ENCODE measurements around the gene ANO6.

Gene ANO6

DNA sequence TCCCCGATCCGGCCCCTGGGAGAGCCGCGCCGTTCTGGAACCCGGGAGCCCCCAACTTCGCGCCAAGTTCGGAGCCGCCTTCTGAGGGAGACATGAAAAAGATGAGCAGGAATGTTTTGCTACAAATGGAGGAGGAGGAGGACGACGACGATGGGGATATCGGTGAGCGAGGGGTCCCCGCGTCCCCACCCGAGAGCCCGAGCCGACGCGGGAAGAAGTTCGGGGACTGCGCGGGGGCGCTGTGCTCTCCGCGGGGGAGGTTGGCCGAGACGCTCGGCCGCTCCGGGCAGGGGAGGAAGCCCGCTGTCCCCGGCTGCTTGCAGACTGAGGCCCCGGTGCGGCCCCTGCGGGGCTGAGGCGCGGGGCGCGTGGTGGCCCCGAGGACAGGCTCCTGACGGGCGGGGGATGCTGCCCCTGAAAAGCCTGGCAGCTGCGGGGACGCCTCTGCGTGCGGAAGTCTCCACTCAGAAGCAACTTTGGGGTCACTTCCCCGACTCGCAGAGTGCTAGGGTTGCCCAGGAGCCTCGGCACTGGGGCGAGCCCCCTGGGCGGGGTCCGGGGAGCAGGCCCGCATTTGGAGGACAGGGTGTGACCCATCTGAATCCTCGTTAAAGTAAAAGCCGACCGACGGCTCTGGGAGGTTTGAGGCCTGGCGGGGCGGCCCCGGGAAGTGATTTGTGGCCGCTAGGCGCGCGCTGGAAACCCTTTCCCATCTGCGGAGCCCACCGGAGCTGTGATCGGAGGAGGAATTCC, 511 bp downstream of the ANO6 start:
- H3K9me2 ChIP-seq (replicated peaks; ENCODE audit: insufficient read depth, low read length) = no peaks in the 10 kb centered on the region
- H3K4me2 ChIP-seq (ENCODE audit: low read depth, low read length) = peak overlapping the region; percentile 77; the same call in 1 of the 2 replicates
- peaks cover 58% of the 10 kb centered on the region for H3K79me2 ChIP-seq (ENCODE audit: low read length)
- H3K4me1 ChIP-seq (ENCODE audit: low read length) = peaks cover 19% of the 10 kb centered on the region
- H2AFZ ChIP-seq (ENCODE audit: low read length) = peak overlapping the region; percentile 84
- H3K36me3 ChIP-seq (replicated peaks; ENCODE audit: insufficient read depth, low read length) = no peaks in the 10 kb centered on the region
- no peaks in the 10 kb centered on the region for H3K27me3 ChIP-seq (replicated peaks; ENCODE audit: insufficient read depth, low read length)
- H3K9ac ChIP-seq (ENCODE audit: low read length) = peak overlapping the region; percentile 82
- H3K9me3 ChIP-seq (replicated peaks; ENCODE audit: insufficient read depth, low read length) = no peaks in the 10 kb centered on the region
- H3K4me3 ChIP-seq (ENCODE audit: low read length) = peak overlapping the region; percentile 81
- H3K27ac ChIP-seq (ENCODE audit: low read length) = peak overlapping the region; percentile 80
- H3F3A ChIP-seq (ENCODE audit: insufficient read depth, low read length) = peaks cover 22% of the 10 kb centered on the region
- H4K20me1 ChIP-seq (ENCODE audit: insufficient read depth, low read length) = no peaks in the 10 kb centered on the region
- no peak for TF ChIP-seq EZH2phosphoT487 (IDR thresholded peaks at IDR 0.05; ENCODE audit: low read length)
- TF ChIP-seq, protein P1, sequence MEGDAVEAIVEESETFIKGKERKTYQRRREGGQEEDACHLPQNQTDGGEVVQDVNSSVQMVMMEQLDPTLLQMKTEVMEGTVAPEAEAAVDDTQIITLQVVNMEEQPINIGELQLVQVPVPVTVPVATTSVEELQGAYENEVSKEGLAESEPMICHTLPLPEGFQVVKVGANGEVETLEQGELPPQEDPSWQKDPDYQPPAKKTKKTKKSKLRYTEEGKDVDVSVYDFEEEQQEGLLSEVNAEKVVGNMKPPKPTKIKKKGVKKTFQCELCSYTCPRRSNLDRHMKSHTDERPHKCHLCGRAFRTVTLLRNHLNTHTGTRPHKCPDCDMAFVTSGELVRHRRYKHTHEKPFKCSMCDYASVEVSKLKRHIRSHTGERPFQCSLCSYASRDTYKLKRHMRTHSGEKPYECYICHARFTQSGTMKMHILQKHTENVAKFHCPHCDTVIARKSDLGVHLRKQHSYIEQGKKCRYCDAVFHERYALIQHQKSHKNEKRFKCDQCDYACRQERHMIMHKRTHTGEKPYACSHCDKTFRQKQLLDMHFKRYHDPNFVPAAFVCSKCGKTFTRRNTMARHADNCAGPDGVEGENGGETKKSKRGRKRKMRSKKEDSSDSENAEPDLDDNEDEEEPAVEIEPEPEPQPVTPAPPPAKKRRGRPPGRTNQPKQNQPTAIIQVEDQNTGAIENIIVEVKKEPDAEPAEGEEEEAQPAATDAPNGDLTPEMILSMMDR (IDR thresholded peaks at IDR 0.05; ENCODE audit: low read length) = peak; percentile 15; the same call in 1 of the 2 replicates
- DNase-seq = peak; percentile 51

DNA sequence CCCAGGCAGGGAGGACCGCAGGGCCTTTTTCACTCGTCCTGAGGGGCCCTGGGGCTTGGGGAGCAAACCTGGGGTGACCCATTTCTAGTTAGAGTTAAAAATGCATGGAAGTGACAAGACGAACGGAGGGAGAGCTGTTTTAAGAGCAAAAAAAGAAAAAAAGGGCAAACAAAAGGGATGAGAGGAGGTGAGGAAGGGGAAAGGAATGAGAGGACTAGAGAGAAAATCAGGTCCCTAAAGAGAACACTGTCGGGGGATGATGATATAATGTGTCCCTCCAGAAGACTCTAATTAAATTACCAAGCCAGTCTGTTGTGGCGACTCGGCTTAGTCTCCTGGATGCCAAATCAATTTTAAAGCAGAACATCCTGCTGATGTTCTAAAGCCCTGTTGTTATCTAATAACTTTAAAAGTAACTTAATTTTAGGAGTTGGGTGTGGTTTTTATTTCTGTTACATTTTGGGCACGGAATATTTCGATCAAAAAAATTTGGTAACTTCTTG, 1.1 kb downstream of the ANO6 start:
- Histone ChIP-seq H3K36me3 (replicated peaks; ENCODE audit: insufficient read depth, low read length) (no peaks in the 10 kb centered on the region), H3K27ac (ENCODE audit: low read length) (peak overlapping the region; percentile 80; the same call in 1 of the 2 replicates), H3K4me3 (ENCODE audit: low read length) (peak overlapping the region; percentile 81), H3K9ac (ENCODE audit: low read length) (peak overlapping the region; percentile 82), H3K9me2 (replicated peaks; ENCODE audit: insufficient read depth, low read length) (no peaks in the 10 kb centered on the region), H3K9me3 (replicated peaks; ENCODE audit: insufficient read depth, low read length) (no peaks in the 10 kb centered on the region), H3K4me1 (ENCODE audit: low read length) (peaks cover 19% of the 10 kb centered on the region), H3F3A (ENCODE audit: insufficient read depth, low read length) (peaks cover 22% of the 10 kb centered on the region), H3K4me2 (ENCODE audit: low read depth, low read length) (peak overlapping the region; percentile 77; the same call in 1 of the 2 replicates), H4K20me1 (ENCODE audit: insufficient read depth, low read length) (no peaks in the 10 kb centered on the region), H2AFZ (ENCODE audit: low read length) (peak overlapping the region; percentile 84), H3K79me2 (ENCODE audit: low read length) (peaks cover 64% of the 10 kb centered on the region), H3K27me3 (replicated peaks; ENCODE audit: insufficient read depth, low read length) (no peaks in the 10 kb centered on the region)
- TF ChIP-seq, protein P1 (IDR thresholded peaks at IDR 0.05; ENCODE audit: low read length) = no peak
- TF ChIP-seq EZH2phosphoT487 (IDR thresholded peaks at IDR 0.05; ENCODE audit: low read length) (no peak), EZH2 (optimal IDR thresholded peaks at IDR 0.05; ENCODE audit: low read depth, low read length) (no peak)
- DNase-seq = no peak

DNA sequence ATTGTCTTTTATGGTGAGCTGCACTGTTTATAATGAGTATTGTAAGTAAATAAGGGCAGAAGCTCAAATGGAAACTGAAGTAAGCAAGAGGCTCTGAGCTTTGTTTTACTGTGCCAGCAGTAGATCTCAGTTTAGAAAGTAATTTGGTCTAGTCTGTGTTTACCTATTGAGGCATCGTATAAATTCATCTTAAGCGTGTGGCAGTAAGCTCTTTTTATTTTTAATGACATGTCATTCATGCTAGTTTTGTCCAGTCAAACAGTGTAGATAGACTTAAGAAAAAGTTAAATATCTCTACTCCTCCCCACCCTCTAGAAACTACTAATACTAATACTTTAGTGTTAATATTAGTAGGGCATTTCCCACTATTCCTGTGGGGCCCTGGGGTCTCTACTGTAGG, 2.0 kb downstream of the ANO6 start:
- Histone ChIP-seq H3F3A (ENCODE audit: insufficient read depth, low read length) (peaks cover 27% of the 10 kb centered on the region), H2AFZ (ENCODE audit: low read length) (no peak overlapping the region), H3K9ac (ENCODE audit: low read length) (peak overlapping the region; percentile 82; the same call in 1 of the 2 replicates), H3K4me2 (ENCODE audit: low read depth, low read length) (peak overlapping the region; percentile 77), H4K20me1 (ENCODE audit: insufficient read depth, low read length) (no peaks in the 10 kb centered on the region), H3K27ac (ENCODE audit: low read length) (peak overlapping the region; percentile 80; the same call in 1 of the 2 replicates), H3K36me3 (replicated peaks; ENCODE audit: insufficient read depth, low read length) (no peaks in the 10 kb centered on the region), H3K79me2 (ENCODE audit: low read length) (peaks cover 73% of the 10 kb centered on the region), H3K4me3 (ENCODE audit: low read length) (peak overlapping the region; percentile 81), H3K4me1 (ENCODE audit: low read length) (peaks cover 26% of the 10 kb centered on the region), H3K9me3 (replicated peaks; ENCODE audit: insufficient read depth, low read length) (no peaks in the 10 kb centered on the region), H3K27me3 (replicated peaks; ENCODE audit: insufficient read depth, low read length) (no peaks in the 10 kb centered on the region), H3K9me2 (replicated peaks; ENCODE audit: insufficient read depth, low read length) (no peaks in the 10 kb centered on the region)
- TF ChIP-seq EZH2 (optimal IDR thresholded peaks at IDR 0.05; ENCODE audit: low read depth, low read length) = no peak
- TF ChIP-seq, protein P1 (IDR thresholded peaks at IDR 0.05; ENCODE audit: low read length) = no peak
- no peak for TF ChIP-seq EZH2phosphoT487 (IDR thresholded peaks at IDR 0.05; ENCODE audit: low read length)
- DNase-seq = peak; percentile 30
